PC-9 (cell line): ENCODE measurements around the gene CDK5RAP3.

ENCODE experiments used
- EZH2 ChIP-seq: fragments of 200-600 bp; sonication (generic); IDR thresholded peaks from 2 replicates; pipeline ENCODE4 v1.8.0; 2017; ENCODE audit warnings: antibody characterized with exemption, low read depth
- TF ChIP-seq, protein P1 (sequence below): fragments of 200-600 bp; sonication (generic); conservative IDR thresholded peaks from 2 replicates; pipeline ENCODE4 v1.6.1; 2017; ENCODE audit warnings: mixed run types, antibody characterized with exemption, mild to moderate bottlenecking, moderate library complexity

DNA sequence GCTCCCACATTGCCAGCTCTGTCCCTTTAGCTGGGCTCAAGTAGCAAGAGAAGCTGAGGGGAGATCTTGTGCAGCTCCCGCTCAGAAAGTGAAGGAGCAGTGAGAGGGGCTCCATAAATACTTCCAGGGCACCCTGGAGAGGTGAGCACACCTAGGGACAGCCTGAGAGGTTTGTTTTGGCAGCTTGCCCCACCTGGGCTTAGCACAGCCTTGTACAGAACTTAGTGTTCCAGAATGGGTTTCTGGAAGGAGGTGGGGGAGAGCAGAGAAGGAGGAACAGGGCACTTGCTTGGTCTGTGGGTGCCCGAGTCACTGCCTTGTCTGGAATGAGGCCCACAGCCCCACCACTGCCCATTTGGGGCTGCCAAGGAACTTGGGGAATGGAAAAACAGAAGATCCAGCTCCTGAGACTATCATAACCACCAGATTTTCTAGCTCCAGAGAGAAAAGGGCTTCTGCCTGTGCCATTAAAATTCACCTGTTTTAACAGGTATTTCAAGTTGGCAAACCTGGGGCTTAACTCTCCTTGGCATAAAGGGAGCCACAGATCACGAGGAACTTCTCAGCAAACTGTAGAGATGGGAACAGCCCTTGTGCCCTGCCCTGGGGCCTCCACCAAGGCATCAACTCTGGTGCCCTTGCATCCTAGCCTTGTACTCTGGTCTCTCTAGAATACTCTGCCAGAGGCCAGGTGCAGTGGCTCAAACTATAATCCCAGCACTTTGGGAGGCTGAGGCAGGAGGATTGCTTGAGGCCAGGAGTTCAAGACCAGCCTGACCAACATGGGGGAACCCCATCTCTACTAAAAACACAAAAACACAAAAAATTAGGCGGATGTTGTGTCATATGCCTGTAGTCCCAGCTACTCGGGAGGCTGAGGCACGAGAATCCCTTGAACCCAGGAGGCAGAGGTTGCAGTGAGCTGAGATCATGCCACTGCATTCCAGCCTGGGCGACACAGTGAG is 15.1 kb upstream of the CDK5RAP3 start:
- TF ChIP-seq, protein P1, sequence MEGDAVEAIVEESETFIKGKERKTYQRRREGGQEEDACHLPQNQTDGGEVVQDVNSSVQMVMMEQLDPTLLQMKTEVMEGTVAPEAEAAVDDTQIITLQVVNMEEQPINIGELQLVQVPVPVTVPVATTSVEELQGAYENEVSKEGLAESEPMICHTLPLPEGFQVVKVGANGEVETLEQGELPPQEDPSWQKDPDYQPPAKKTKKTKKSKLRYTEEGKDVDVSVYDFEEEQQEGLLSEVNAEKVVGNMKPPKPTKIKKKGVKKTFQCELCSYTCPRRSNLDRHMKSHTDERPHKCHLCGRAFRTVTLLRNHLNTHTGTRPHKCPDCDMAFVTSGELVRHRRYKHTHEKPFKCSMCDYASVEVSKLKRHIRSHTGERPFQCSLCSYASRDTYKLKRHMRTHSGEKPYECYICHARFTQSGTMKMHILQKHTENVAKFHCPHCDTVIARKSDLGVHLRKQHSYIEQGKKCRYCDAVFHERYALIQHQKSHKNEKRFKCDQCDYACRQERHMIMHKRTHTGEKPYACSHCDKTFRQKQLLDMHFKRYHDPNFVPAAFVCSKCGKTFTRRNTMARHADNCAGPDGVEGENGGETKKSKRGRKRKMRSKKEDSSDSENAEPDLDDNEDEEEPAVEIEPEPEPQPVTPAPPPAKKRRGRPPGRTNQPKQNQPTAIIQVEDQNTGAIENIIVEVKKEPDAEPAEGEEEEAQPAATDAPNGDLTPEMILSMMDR: no peak
- TF ChIP-seq EZH2: no peak
